Panc1 (cell line): ENCODE data around the gene WFS1. TPM values are rescaled to one million over a fixed set of nuclear protein-coding genes. Genes with fewer than 3 reads are reported as not detected.

ENCODE experiments used
- ATAC-seq: fragments of 200-7000 bp; cut with Tn5 transposase; 2 replicates; pipeline ENCODE4 v1.9.1; 2020; ENCODE audit warnings: mild to moderate bottlenecking, moderate library complexity
- BruUV-seq: library from RNA; stranded (reverse); fragments of 400-500 nt; replicated peaks from 2 replicates; lab custom pipeline; 2021; lab: Mats Ljungman, UMichigan
- CTCF ChIA-PET: fragments of 300-600 bp; sonication (Branson Sonifier 250); formaldehyde crosslinking; loops from one replicate; lab custom pipeline; 2022; ENCODE audit warnings: antibody characterized with exemption; lab: Charles Lee
- POLR2A ChIA-PET: fragments of 300-600 bp; sonication (Branson Sonifier 250); formaldehyde crosslinking; loops from one replicate; lab custom pipeline; 2022; ENCODE audit warnings: antibody characterized with exemption; lab: Charles Lee
- DNase-seq: peaks from one replicate; pipeline ENCODE4 v3.0.0-alpha.2; 2010; ENCODE audit warnings: low read depth, low spot score
- H3K27ac ChIP-seq: 2 replicates; pipeline ENCODE4 v1.5.1; 2011; ENCODE audit warnings: mild to moderate bottlenecking, low read length, inconsistent platforms
- H3K27me3 ChIP-seq: fragments of 200-500 bp; sonication (Bioruptor generic); 2 replicates; pipeline ENCODE4 v1.6.0; 2014; ENCODE audit warnings: low read length, inconsistent platforms; ENCODE audit not compliant: control insufficient read depth, insufficient read depth
- H3K36me3 ChIP-seq: fragments of 200-500 bp; sonication (Bioruptor generic); 2 replicates; pipeline ENCODE4 v1.5.1; 2014; ENCODE audit warnings: inconsistent platforms, mild to moderate bottlenecking, low read length, moderate library complexity; ENCODE audit not compliant: control insufficient read depth, insufficient read depth
- H3K4me1 ChIP-seq: 2 replicates; pipeline ENCODE4 v1.5.1; 2011; ENCODE audit warnings: inconsistent platforms, mild to moderate bottlenecking, low read length, moderate library complexity; ENCODE audit not compliant: control insufficient read depth, insufficient read depth
- H3K4me3 ChIP-seq, 2 experiments: 2 replicates each; pipeline ENCODE4 v1.5.1; 2011 to 2012; ENCODE audit warnings: low read depth in 2 of 2, low read length in 2 of 2, mild to moderate bottlenecking in 2 of 2, inconsistent platforms in 1 of 2, moderate library complexity in 1 of 2
- H3K9me3 ChIP-seq: fragments of 200-500 bp; sonication (Bioruptor generic); 2 replicates; pipeline ENCODE4 v1.5.1; 2014; ENCODE audit warnings: low read depth, mild to moderate bottlenecking, inconsistent platforms, low read length, moderate library complexity; ENCODE audit not compliant: control insufficient read depth, insufficient read depth
- POLR2AphosphoS5 ChIP-seq: IDR thresholded peaks from 2 replicates; pipeline ENCODE4 v1.6.1; 2012; ENCODE audit warnings: mild to moderate bottlenecking, low read depth, low read length, moderate library complexity
- SIN3A ChIP-seq: IDR thresholded peaks from 2 replicates; pipeline ENCODE4 v1.6.1; 2012; ENCODE audit warnings: low read depth, mild to moderate bottlenecking, low read length, moderate library complexity, borderline replicate concordance; ENCODE audit not compliant: insufficient read depth
- TCF7L2 ChIP-seq: IDR thresholded peaks from 2 replicates; pipeline ENCODE4 v1.6.1; 2011; ENCODE audit warnings: mild to moderate bottlenecking, low read depth, low read length, inconsistent platforms
- in situ Hi-C: cut with HindIII; loops from 2 replicates; pipeline ENCODE4 v1.10.0; 2016; ENCODE audit warnings: low sequenced_read_pairs, low pct_unique_long_range_greater_than_20kb
- intact Hi-C: fragments of 100-400 bp; cut with micrococcal nuclease; formaldehyde crosslinking; loops from one replicate; pipeline ENCODE4 v1.10.0; 2022; ENCODE audit not compliant: unreplicated experiment
- total RNA-seq: library from RNA; stranded (reverse); gene quantifications from one replicate; pipeline ENCODE4 v1.2.1, GENCODE V29; 2021; ENCODE audit not compliant: unreplicated experiment
- TF ChIP-seq, protein P1 (sequence below): fragments of 450-650 bp; IDR thresholded peaks from 2 replicates; pipeline ENCODE4 v1.5.1; 2017; ENCODE audit warnings: mild to moderate bottlenecking
- TF ChIP-seq, protein P2 (sequence below), 2 experiments: IDR thresholded peaks; 2 replicates each; pipeline ENCODE4 v1.6.1; 2011 to 2012; ENCODE audit warnings: low read depth in 2 of 2, control low read depth in 1 of 2, low read length in 1 of 2, mild to moderate bottlenecking in 1 of 2, moderate library complexity in 1 of 2; ENCODE audit not compliant: insufficient read depth in 1 of 2

WFS1 gene
- total RNA-seq, 1 experiment from 2014 or later: 67.5 TPM

DNA sequence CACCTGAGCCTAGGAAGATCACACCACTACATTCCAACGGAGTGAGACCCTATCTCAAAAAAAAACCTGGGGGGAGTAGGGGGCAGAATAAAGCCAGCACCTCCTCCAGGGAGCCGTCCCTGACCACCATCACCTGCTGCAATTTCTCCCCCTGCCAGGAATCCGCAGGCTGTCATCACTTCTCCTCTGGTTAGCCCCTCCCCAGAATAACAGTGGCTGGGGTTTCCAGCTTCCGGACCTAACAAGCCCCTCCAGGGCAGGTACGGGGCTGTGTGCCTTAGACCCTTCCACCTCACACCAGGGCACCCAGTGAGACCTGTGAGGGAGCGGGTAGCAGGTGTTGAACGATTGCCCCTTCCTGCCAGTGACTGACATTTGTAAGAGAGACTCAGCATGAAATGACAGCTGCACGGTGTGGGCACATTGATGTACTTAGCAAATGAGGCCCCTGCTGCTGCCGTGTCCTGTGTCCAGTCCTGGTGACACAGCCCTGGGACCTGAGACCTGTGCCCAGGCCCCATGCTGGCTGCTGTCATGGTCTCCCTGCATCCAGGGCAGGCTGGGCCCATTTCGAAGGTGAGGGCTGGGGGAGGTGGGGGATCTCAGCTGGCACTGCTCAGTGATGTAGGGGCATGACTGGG is 6.7 kb upstream of the WFS1 start:
- ATAC-seq (no peak), DNase-seq (no peak)
- ChIA-PET CTCF (no interaction called here), POLR2A (no interaction called here)
- TF ChIP-seq POLR2AphosphoS5: no peak
- TF ChIP-seq, protein P1, sequence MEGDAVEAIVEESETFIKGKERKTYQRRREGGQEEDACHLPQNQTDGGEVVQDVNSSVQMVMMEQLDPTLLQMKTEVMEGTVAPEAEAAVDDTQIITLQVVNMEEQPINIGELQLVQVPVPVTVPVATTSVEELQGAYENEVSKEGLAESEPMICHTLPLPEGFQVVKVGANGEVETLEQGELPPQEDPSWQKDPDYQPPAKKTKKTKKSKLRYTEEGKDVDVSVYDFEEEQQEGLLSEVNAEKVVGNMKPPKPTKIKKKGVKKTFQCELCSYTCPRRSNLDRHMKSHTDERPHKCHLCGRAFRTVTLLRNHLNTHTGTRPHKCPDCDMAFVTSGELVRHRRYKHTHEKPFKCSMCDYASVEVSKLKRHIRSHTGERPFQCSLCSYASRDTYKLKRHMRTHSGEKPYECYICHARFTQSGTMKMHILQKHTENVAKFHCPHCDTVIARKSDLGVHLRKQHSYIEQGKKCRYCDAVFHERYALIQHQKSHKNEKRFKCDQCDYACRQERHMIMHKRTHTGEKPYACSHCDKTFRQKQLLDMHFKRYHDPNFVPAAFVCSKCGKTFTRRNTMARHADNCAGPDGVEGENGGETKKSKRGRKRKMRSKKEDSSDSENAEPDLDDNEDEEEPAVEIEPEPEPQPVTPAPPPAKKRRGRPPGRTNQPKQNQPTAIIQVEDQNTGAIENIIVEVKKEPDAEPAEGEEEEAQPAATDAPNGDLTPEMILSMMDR: no peak
- TF ChIP-seq SIN3A: no peak
- TF ChIP-seq, protein P2, sequence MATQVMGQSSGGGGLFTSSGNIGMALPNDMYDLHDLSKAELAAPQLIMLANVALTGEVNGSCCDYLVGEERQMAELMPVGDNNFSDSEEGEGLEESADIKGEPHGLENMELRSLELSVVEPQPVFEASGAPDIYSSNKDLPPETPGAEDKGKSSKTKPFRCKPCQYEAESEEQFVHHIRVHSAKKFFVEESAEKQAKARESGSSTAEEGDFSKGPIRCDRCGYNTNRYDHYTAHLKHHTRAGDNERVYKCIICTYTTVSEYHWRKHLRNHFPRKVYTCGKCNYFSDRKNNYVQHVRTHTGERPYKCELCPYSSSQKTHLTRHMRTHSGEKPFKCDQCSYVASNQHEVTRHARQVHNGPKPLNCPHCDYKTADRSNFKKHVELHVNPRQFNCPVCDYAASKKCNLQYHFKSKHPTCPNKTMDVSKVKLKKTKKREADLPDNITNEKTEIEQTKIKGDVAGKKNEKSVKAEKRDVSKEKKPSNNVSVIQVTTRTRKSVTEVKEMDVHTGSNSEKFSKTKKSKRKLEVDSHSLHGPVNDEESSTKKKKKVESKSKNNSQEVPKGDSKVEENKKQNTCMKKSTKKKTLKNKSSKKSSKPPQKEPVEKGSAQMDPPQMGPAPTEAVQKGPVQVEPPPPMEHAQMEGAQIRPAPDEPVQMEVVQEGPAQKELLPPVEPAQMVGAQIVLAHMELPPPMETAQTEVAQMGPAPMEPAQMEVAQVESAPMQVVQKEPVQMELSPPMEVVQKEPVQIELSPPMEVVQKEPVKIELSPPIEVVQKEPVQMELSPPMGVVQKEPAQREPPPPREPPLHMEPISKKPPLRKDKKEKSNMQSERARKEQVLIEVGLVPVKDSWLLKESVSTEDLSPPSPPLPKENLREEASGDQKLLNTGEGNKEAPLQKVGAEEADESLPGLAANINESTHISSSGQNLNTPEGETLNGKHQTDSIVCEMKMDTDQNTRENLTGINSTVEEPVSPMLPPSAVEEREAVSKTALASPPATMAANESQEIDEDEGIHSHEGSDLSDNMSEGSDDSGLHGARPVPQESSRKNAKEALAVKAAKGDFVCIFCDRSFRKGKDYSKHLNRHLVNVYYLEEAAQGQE (IDR thresholded peaks at IDR 0.05; ENCODE audit: insufficient read depth in 1 of 2, low read depth in 2 of 2, low read length in 1 of 2): no peak
- no peak for TF ChIP-seq TCF7L2
- Histone ChIP-seq H3K4me1 (no peaks in the 10 kb centered on the region), H3K4me3 (no peak overlapping the region), H3K27me3 (no peaks in the 10 kb centered on the region), H3K36me3 (no peaks in the 10 kb centered on the region), H3K9me3 (no peaks in the 10 kb centered on the region), H3K27ac (no peak overlapping the region)
- in situ Hi-C loops: no loop called here
- no TSS peak for BruUV-seq
- intact Hi-C loops: no loop called here

DNA sequence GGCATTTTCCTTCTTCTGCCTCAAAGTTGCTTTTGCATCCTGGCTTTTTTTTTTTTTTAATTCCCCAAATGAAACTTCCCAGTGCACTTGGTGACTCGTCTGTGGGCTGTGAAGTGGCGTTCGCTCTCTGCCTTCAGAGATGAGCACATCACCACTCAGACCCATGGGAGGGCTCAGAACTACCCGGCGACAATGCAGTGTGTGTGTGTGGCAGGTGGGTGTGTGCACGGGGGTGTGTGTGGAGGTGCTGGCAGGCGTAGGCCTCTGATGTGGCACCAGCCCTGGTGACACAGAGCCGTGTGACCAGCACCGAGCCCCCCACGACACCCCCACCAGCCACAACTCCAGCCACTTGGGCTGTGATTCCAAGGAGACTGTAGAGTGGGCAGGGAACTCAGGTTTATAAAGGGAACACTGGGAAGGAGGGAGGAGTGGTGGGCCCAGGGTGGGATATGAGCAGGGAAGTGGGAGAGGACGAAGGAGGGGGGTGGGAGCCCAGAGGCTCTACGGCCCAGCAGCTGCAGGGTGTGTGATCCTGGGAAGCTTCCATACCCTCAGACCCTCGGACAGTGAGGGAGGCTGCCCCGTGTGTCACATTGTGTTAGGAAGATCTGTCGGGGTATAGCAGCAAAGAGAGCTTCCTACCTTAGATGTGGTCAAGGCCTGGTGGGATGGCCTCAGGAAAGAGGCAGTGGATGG is 6.0 kb upstream of the WFS1 start:
- Histone ChIP-seq H3K4me3 (no peak overlapping the region), H3K36me3 (no peaks in the 10 kb centered on the region), H3K9me3 (no peaks in the 10 kb centered on the region), H3K4me1 (no peaks in the 10 kb centered on the region), H3K27ac (no peak overlapping the region), H3K27me3 (no peaks in the 10 kb centered on the region)
- TF ChIP-seq SIN3A (no peak), TCF7L2 (no peak), POLR2AphosphoS5 (no peak)
- TF ChIP-seq, protein P2 (IDR thresholded peaks at IDR 0.05; ENCODE audit: insufficient read depth in 1 of 2, low read depth in 2 of 2, low read length in 1 of 2): no peak
- TF ChIP-seq, protein P1: no peak
- DNase-seq: no peak
- BruUV-seq: no TSS peak
- ATAC-seq: peak; percentile 39; the same call in 1 of the 2 replicates
- in situ Hi-C loops (no loop called here), intact Hi-C loops (no loop called here)
- ChIA-PET POLR2A (no interaction called here), CTCF (interaction anchor here (0.6 to 1.1 kb wide), 8 partner anchors 13 to 95 kb away, joined by 3 to 8 read pairs (median 4); no protein-coding TSS in a partner anchor)
